Natural killer cell (primary cell): ENCODE data around the gene IL22RA1. TPM values are rescaled to one million over a fixed set of nuclear protein-coding genes. Genes with fewer than 3 reads are reported as not detected.

Source experiments
- ATAC-seq, 3 donors: fragments of 150-1000 bp in 2 of 3; fragments of 200-7000 bp in 1 of 3; cut with Tn5 transposase; 1 replicate in 1 of 3; 2 replicates in 2 of 3; pipeline ENCODE4 v1.10.0; 2021; ENCODE audit warnings: mild to moderate bottlenecking in 2 of 3, moderate library complexity in 2 of 3
- DNase-seq, 2 donors: peaks; one replicate each; pipeline versions ENCODE4 v3.0.0 to v3.0.0-alpha.2; 2013 to 2021; ENCODE audit warnings: mixed read lengths in 1 of 2
- H3K27ac ChIP-seq: one replicate; pipeline ENCODE4 v1.5.1; 2013; ENCODE audit warnings: mild to moderate bottlenecking, low read length
- H3K27me3 ChIP-seq: one replicate; pipeline ENCODE4 v1.6.1; 2013; ENCODE audit warnings: low read length; ENCODE audit not compliant: control insufficient read depth, insufficient read depth
- H3K36me3 ChIP-seq: one replicate; pipeline ENCODE4 v1.6.1; 2013; ENCODE audit warnings: low read length; ENCODE audit not compliant: control insufficient read depth, insufficient read depth
- H3K4me1 ChIP-seq: one replicate; pipeline ENCODE4 v1.6.1; 2013; ENCODE audit warnings: low read length; ENCODE audit not compliant: control insufficient read depth, insufficient read depth
- H3K4me3 ChIP-seq: one replicate; pipeline ENCODE4 v1.5.1; 2013; ENCODE audit warnings: low read length
- H3K9me3 ChIP-seq: one replicate; pipeline ENCODE4 v1.6.1; 2013; ENCODE audit warnings: low read length; ENCODE audit not compliant: control insufficient read depth, insufficient read depth
- H3K27ac Mint-ChIP-seq, 2 donors: one replicate each; pipeline ENCODE4 v1.8.0; 2022; ENCODE audit warnings: mild to moderate bottlenecking in 2 of 2, mixed read lengths in 2 of 2, moderate library complexity in 1 of 2
- H3K27me3 Mint-ChIP-seq, 2 donors: one replicate each; pipeline ENCODE4 v1.8.0; 2022; ENCODE audit warnings: low read depth in 2 of 2, mixed read lengths in 2 of 2
- H3K36me3 Mint-ChIP-seq: one replicate; pipeline ENCODE4 v1.8.0; 2022; ENCODE audit warnings: mixed read lengths
- H3K4me1 Mint-ChIP-seq, 2 donors: one replicate each; pipeline ENCODE4 v1.8.0; 2022; ENCODE audit warnings: mixed read lengths in 2 of 2
- H3K4me3 Mint-ChIP-seq: one replicate; pipeline ENCODE4 v1.8.0; 2022; ENCODE audit warnings: mild to moderate bottlenecking, moderate library complexity, mixed read lengths
- H3K9me3 Mint-ChIP-seq, 2 donors: one replicate each; pipeline ENCODE4 v1.8.0; 2022; ENCODE audit warnings: mixed read lengths in 2 of 2
- WGBS: methylation state at CpG from one replicate; pipeline ENCODE4 v1.1.7; 2013; ENCODE audit warnings: missing lambda C conversion rate; ENCODE audit not compliant: insufficient coverage; 5-methylcytosine and 5-hydroxymethylcytosine counted together
- intact Hi-C: fragments of 100-400 bp; cut with micrococcal nuclease; formaldehyde crosslinking; loops from one replicate; pipeline ENCODE4 v1.14.2; 2022
- total RNA-seq, 4 donors: library from RNA; stranded (reverse); fragments of 120-200 nt in 1 of 4; gene quantifications; one replicate each; pipeline versions ENCODE4 v1.2.3 to v1.2.4, GENCODE V29; 2013 to 2022
- TF ChIP-seq, protein P1 (sequence below): fragments of 200-600 bp; IDR thresholded peaks from one replicate; pipeline ENCODE4 v1.8.0; 2022; ENCODE audit warnings: antibody characterized with exemption

The IL22RA1 gene
- total RNA-seq, 3 donors from 2014 or later (not counting 1 experiment from before 2014, with no cell fraction given): not detected

DNA sequence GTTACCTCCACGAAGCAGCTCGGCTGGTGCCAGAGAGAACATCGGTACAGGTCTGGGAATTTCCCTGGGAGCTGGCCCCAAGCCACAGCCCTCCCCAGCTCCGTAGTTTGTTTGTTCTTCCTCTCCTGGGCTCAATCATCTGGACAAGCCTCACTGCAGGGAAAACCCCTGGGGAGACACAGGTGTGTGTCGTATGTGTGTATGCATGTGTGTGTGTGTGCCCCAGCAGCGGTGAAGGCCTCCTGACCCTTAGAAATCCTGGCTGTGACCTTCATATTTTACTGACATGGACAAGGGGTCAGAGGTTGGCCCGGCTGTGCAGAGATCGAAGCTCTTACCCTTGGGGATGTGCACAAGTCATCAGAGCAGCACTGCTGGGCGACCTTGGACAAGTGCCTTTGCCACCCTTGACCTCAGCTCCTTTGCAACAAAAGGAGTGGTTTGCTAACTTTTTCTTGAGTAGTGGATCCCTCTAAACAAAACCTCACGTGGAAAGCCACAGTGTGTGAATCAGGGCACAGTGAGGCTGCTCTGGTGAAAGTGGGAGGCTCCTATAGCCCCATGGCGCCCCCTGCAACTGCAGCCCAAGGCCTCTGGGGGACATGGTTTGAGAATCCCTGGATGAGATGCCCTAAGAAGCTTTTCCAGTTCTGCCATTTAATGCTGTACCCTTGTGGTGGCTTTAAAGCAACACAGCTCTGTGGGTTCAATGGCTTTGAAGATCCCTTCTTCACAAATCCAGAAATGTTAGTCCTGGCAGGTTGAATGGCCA, 12.3 kb upstream of the IL22RA1 start:
- no peak overlapping the region for H3K4me3 Mint-ChIP-seq
- no peaks in the 10 kb centered on the region for H3K36me3 Mint-ChIP-seq
- TF ChIP-seq, protein P1, sequence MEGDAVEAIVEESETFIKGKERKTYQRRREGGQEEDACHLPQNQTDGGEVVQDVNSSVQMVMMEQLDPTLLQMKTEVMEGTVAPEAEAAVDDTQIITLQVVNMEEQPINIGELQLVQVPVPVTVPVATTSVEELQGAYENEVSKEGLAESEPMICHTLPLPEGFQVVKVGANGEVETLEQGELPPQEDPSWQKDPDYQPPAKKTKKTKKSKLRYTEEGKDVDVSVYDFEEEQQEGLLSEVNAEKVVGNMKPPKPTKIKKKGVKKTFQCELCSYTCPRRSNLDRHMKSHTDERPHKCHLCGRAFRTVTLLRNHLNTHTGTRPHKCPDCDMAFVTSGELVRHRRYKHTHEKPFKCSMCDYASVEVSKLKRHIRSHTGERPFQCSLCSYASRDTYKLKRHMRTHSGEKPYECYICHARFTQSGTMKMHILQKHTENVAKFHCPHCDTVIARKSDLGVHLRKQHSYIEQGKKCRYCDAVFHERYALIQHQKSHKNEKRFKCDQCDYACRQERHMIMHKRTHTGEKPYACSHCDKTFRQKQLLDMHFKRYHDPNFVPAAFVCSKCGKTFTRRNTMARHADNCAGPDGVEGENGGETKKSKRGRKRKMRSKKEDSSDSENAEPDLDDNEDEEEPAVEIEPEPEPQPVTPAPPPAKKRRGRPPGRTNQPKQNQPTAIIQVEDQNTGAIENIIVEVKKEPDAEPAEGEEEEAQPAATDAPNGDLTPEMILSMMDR: no peak
- Histone ChIP-seq H3K4me1 (peaks cover 6% of the 10 kb centered on the region), H3K27ac (no peak overlapping the region), H3K27me3 (peaks cover 2% of the 10 kb centered on the region), H3K4me3 (no peak overlapping the region), H3K9me3 (no peaks in the 10 kb centered on the region), H3K36me3 (no peaks in the 10 kb centered on the region)
- H3K9me3 Mint-ChIP-seq: no peaks in the 10 kb centered on the region
- no peak for ATAC-seq
- WGBS: 72% methylated on average over 11 of the region's 11 CpGs
- H3K27me3 Mint-ChIP-seq: peaks cover 15 to 18% of the 10 kb centered on the region in 2 donors
- peaks cover 6 to 7% of the 10 kb centered on the region in 2 donors for H3K4me1 Mint-ChIP-seq
- H3K27ac Mint-ChIP-seq: no peak overlapping the region
- DNase-seq: no peak
- intact Hi-C loops: no loop called here

DNA sequence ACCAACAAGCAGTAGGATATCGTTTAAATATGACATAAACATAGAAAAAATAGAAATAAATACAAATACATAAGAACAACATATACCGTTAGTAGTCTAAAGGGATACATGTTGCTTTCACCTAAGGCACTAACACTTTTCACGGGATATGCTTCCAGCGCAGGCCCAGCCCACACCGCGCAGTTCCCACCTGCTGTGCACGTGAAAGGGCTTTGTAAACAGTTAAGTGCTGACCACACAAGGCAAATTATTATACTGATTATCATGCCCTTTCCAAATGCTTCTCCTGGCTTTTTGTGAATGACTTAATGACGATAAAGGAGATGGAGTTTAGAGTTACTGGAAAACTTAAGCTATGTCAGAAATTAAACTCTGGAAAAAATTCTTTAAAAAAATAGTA, 11.3 kb upstream of the IL22RA1 start:
- Mint-ChIP-seq H3K27me3 (peaks cover 22 to 24% of the 10 kb centered on the region in 2 donors), H3K4me1 (peaks cover 8 to 9% of the 10 kb centered on the region in 2 donors), H3K36me3 (no peaks in the 10 kb centered on the region), H3K4me3 (no peak overlapping the region), H3K27ac (no peak overlapping the region), H3K9me3 (no peaks in the 10 kb centered on the region)
- 70% methylated on average over 7 of the region's 8 CpGs for WGBS
- H3K4me3 ChIP-seq: no peak overlapping the region
- peaks cover 9% of the 10 kb centered on the region for H3K4me1 ChIP-seq
- H3K9me3 ChIP-seq: no peaks in the 10 kb centered on the region
- no peaks in the 10 kb centered on the region for H3K36me3 ChIP-seq
- ATAC-seq (no peak), DNase-seq (no peak)
- peaks cover 7% of the 10 kb centered on the region for H3K27me3 ChIP-seq
- intact Hi-C loops: no loop called here
- TF ChIP-seq, protein P1: no peak
- H3K27ac ChIP-seq: no peak overlapping the region

DNA sequence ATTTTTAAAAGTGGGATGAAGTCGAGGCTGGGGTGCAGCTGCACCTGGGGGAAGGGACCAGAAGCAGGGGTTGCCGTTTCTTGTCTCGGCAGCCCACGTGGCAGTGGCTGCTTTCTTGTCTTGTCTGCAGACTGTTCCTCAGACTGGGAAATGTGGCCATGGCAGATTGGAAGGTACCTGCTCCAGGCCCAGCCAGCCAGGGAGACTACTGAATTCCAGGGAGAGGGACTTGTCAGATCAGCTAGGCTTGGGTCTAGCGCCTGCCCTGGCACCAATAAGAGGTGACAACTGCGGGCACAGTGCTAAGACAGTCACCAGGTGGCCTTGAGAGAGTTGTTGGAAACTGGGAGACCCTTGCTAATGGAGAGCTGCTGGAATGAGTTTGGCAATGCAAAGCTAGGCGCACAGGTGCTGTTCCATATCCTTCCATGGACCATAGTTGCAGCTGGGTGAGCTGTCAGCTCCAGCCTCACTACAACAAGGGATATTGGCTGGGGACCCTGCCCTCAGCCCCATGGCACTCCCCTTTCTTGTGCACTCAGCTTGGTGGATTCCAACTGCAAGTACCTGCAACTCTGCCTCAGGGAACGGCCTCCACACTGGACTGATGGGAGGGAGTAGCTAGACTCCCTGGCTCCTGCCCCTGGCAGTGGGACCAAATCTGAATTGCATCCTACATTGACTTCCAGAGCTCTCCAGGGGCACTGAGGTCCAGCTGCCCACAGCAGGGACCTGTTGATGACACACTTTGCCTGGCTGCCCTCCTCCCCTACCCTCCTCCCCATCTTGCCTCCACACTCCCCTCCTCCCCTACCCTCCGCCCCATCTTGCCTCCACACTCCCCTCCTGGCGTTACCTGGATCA, 9.9 kb upstream of the IL22RA1 start:
- Mint-ChIP-seq H3K4me1 (peaks cover 8 to 9% of the 10 kb centered on the region in 2 donors), H3K36me3 (no peaks in the 10 kb centered on the region), H3K27ac (no peak overlapping the region), H3K4me3 (no peak overlapping the region), H3K9me3 (no peaks in the 10 kb centered on the region), H3K27me3 (peaks cover 24 to 32% of the 10 kb centered on the region in 2 donors)
- intact Hi-C loops: no loop called here
- Histone ChIP-seq H3K27ac (no peak overlapping the region), H3K27me3 (peaks cover 7% of the 10 kb centered on the region), H3K9me3 (no peaks in the 10 kb centered on the region), H3K4me3 (no peak overlapping the region), H3K4me1 (peaks cover 9% of the 10 kb centered on the region), H3K36me3 (no peaks in the 10 kb centered on the region)
- TF ChIP-seq, protein P1: no peak
- DNase-seq: no peak
- 83% methylated on average over 10 of the region's 10 CpGs for WGBS
- no peak for ATAC-seq
